ENCODE results near the gene INPP5A.

DNA sequence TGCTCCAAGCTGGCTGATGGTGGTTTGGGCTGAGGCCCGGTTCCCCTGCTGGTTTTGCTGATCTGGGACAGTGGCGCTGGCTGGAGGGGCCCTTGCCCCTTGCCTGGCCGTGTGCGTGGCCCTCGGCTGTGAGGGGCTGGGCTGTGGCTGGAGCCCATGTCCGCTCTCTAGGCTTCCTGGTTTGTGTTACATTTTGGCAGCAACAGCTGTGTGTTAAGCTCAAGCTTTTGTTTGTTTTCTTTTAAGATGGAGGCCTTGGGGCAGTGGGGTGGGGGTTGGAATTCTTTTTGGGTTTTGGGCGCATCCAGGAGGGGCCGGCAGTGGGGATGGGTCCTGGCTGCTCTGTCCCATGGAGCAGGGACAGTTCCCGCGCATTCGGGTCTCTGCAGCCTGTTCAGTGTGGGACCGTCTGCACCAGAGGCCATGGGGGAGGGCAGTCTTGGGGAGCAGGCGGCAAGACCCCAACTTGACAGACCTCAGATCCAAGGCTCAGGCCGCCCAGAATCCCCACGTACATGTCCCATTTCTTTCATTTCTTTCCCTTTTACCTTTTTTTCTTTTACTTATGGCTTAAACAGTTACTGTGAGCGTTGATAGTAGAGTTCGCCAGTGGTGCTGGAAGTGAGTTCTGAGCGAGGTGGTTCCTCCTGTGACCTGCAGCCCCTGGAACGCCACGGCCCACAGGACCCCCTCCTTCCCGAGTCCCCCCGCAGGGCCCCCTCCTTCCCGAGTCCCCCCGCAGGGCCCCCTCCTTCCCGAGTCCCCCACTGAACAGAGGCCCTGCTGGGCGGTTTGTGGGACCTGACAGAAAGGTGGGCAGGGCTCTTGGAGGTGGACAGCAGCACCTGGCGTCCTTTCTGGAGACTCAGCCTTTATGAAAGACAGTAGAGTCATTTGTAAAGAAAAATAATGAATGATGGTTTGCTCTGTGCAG lies 75.3 kb downstream of the INPP5A start:
- TF ChIP-seq CTCF (IDR thresholded peaks at IDR 0.05; ENCODE audit: low read depth, low read length, poor library complexity, severe bottlenecking) (no peak), EZH2phosphoT487 (IDR thresholded peaks at IDR 0.05; ENCODE audit: borderline replicate concordance, low read length) (no peak)

Measured in DOHH2 (cell line).